ENCODE results near the gene TEN1.
A peak's percentile ranks its signal among the peaks of the same experiment; 100 is the strongest.
"Not testable (repeated sequence)": the region's sequence is repeated elsewhere in the genome, so short reads cannot be mapped to it uniquely, and the experiment has no call there.

The TEN1 gene, protein sequence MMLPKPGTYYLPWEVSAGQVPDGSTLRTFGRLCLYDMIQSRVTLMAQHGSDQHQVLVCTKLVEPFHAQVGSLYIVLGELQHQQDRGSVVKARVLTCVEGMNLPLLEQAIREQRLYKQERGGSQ

DNA sequence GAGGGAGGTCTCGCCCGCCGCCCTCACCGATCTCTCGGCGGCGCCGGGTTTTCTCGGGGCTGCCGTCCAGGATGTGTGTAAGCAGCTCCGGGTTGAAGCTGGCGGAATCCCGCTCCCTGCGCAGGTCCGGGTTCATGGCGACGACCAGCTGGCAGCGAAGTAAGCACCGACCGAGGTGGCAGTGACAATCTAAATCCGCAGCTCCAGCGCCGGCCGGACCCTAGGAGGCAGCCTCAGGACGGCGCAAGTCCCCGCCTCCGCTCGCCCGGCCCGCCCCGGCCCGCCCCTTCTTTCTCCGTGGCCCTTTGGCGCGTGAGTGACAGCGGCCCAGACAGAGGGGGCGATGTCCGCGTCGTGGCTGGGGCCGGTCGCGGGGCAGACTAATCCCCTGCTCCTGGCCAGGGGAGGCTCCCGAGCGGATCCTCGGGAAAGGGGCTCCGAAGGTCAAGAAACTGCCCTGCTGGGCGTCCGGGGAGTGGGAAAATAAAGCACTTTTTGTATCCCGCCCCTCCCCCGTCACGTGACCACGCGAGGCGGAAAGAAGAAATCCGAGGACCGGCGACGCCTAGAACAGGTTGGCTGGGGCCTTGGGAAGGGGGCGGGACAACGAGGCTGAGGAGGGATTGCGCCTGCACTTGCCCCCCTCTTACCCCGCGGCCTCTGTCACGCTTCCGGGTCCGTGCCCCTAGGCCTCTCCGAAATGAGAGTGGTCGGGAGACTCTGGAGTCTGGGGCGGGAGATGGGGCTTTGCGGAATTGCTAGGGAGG is at the start of gene TEN1, which contains the start of gene ACOX1:
TEN1 (plus strand) TSS at position 303 of the 767 bp plus-strand sequence. CDS start 6,953 bp downstream, outside the sequence.
ACOX1 (minus strand) TSS at position 229 of the 767 bp plus-strand sequence; CDS start at position 136, 93 bp downstream.
- DNase-seq: peak; percentile 88

- no peak for DNase-seq
Observed at GRCh38 chr17:75931062-75931461, 48.0 kb upstream of the TEN1 start.

DNA sequence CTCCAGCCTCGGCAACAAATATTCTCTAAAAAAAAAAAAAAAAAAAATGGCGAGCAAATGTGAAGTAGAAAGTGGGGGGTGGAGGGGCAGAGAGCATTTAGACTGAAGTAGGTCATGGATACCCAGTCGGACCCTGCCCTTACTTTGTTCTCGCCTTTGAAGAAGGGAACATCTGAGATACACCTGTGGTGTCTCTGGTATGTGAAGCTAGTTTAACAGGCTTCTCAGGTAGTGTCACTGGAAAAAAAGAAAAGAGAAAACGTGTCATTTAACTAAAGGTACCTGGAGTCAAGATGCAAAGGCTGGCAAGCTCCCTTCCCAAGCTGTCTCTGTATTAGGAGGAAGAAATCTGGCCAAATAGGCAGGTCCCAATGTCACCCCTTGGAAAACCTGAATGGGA is 46.2 kb upstream of the TEN1 start:
- no peak for DNase-seq

DNA sequence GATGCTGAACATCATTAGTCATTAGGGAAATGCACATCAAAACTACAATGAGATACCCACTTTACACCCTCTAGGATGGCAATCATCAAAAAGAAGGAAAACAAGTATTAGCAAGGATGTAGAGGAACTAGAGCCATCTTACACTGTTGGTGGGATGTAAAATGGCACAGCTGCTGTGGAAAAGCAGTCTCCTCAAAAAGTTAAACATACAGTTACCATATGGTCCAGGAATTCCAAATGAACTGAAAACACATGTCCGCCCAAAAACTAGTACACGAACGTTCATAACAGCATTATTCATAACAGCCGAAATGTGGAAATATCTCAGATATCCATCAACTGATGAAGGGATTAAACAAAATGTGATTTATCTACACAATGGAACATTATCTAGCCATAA is 45.2 kb upstream of the TEN1 start:
- no peak for DNase-seq

DNA sequence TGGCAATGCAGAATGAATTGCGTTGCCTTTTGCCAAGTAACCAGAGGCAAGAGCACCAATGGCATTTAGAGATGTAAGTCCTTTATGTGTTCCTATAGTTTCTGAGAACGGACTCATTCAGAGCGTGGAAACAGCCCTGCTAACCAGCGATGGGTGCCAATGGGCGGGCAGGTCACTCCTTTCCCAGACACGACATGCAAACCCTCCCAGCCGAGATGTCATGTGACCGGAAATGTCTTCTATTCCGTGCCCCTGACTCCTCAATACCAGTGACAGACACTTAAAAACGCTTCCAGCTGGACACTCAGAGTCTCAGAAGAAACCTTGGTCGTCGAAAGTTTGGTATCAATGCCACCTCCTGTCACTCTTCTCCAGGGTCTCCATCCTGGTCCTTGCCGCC is 41.4 kb upstream of the TEN1 start:
- no peak for DNase-seq

DNA sequence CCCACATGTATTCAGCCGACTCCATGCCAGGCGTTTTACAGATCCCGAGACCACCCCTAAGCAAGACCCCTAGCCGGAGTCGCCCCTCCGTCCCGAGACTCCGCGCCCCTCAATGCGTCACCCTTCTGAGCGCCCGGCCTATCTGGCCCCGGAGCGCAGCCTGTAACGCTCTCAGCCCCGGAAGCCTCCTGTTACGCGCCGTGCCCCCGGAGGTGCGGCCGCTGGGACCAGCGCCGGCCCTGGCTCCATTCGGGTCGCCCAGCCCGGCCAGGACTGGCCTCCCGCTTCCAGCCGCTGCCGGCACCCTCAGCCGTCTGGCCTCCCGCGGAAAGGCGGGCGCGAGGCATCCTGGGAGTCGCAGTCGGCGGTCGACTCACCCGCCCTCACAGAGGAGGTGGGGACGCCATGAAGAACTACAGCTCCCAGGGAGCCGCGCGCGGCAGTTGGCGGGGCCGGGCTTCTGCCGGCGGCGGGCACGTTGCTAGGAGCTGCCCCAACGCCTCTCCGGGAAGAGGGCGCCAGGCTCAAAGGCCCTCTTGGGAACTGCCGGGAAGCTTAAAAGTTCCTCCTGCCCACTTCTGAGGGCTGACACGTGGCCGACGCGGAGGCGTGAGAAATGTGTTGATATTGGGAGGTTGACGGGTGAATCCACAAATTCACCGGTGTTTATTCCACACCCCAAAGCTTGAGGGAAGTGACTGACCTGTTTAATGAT is 38.2 kb upstream of the TEN1 start, which contains the start of gene FBF1:
FBF1 (minus strand) TSS at position 316 of the 715 bp plus-strand sequence. CDS start 2,893 bp downstream, outside the sequence.
- peak; percentile 81 for DNase-seq

- DNase-seq: no peak
Observed at GRCh38 chr17:75941442-75941819, 37.6 kb upstream of the TEN1 start.

- no peak for DNase-seq
Observed at GRCh38 chr17:75942473-75942872, 36.6 kb upstream of the TEN1 start.

- DNase-seq: no peak
Observed at GRCh38 chr17:75943491-75943890, 35.5 kb upstream of the TEN1 start.

DNA sequence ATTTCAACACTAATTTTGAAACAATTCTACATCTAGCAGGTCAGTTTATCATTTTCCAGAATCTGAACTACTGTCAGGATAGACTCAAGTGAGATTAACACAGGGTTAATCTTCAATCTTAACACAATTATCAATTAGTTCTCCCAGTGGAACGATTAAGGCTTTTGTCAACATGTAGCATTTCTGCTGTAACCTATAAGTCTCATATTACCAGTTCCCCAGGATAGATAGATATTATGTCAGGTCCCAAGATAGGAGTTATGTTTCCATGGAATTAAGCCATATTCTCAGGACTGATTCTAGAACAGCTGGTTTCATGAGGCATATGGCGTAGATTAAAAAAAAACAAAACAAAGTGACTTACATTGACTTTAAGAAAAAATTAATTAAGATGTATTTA is 33.8 kb upstream of the TEN1 start:
- no peak for DNase-seq

- DNase-seq: no peak
Observed at GRCh38 chr17:75950421-75950820, 28.6 kb upstream of the TEN1 start.

DNA sequence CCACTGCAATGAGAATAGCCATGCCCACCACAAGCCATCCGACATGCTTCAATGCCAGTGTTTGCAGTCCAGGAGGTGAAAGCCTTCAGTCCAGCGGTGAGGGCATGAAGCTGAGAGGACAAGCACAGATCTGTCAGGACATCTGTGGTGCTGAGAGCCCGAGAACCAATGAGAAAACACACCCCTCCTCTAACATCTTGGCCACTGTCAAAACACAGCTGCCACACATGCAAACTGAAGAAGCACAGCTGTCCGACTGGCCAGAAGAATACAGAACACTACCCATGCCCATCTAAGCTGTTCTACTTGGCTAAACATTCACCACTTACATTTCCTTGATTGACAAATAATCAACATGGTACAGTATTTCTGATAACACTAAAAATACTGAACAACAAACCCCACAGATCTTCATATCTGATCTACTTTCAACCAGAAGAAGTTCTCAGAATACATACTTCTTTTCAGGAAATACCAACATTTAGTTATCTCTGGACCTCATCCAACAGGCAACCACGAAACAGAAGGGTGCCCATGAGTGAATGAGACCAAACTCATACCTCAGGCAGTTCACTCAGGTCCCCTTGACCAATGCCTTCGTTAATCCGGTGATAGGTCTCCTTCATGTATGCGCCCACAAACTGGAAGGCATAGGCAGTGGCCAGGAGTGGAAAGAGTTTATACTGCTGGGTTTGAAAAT is 28.0 kb upstream of the TEN1 start:
- DNase-seq: no peak

DNA sequence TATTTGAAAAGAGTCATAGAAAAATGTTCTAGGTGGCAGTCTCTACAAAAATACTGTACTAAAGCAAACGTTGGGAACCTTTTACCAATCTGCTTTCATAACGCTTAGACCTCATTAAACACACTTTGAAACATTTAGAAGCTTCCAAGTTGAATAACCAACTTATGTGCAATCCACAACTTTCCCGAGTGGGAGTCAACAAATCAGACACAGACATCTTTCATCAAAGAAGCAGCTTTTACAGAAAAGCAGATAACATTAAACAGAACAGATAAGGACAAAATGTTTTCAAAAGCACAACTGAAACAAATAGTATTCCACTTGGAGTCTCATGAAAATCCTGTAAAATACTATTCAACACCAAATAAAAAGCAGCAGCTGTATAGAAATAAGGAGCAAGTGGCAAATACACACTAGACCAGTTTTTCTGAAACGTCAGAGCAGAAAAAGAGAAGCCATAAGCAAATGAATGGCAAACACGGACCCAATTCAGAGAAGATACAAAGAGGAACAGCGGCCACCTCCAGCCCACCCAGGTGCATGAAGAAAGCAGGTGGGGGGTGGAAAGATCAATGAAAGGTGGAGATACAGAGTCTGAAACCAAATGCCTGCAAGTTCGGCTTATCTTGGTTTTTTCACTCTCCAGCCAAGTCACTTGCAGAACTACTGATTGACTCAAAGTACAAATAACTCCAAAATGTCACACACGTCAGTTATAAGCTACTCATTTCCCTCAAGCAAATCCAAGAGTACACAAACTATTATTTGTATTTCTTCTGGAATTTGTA is 19.8 kb upstream of the TEN1 start:
- no peak for DNase-seq

GRCh38 chr17:75959839-75960511 is 19.1 kb upstream of the TEN1 start:
- no peak for DNase-seq

- no peak for DNase-seq
Observed at GRCh38 chr17:75965468-75965867, 13.6 kb upstream of the TEN1 start.

- not testable (repeated sequence) for DNase-seq
Observed at GRCh38 chr17:75969044-75969443, 10.0 kb upstream of the TEN1 start.

DNA sequence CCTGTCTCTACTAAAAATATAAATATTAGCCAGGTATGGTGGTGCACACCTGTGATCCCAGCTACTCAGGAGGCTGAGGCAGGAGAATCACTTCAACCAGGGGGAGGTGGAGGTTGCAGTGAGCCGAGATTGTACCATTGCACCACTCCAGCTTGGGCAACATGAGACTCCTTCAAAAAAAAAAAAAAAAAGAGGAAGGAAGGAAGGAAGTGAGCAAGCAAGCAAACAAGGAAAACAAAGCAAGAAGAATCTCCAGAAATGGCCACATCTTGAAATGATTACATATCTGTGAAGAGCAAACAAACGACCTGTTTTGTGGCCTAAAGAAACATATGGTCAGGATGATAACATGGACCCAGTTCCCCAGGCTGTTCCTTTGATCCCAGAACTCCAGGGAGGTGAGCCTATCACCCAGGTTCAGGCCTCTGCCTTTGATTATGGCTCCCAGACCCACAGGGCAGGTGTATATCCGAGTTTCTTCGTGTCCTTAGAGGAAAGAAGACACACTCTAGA is 9.0 kb upstream of the TEN1 start:
- no peak for DNase-seq

GRCh38 chr17:75970626-75971025 is 8.4 kb upstream of the TEN1 start:
- DNase-seq: no peak

DNA sequence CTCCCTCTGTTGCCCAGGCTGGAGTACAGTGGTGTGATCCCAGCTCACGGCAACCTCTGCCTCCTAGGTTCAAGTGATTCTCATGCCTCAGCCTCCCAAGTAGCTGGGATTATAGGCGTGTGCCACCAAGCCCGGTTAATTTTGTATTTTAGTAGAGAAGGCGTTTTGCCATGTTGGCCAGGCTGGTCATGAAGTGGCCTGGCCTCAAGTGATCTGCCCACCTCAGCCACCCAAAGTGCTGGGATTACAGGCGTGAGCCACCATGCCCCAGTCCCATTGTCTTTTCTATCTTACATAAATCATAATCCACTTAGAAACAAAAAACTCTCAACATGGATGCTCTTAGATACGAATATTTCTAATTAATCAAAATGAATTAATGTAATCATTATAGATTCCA is 3.9 kb upstream of the TEN1 start:
- not testable (repeated sequence) for DNase-seq

DNA sequence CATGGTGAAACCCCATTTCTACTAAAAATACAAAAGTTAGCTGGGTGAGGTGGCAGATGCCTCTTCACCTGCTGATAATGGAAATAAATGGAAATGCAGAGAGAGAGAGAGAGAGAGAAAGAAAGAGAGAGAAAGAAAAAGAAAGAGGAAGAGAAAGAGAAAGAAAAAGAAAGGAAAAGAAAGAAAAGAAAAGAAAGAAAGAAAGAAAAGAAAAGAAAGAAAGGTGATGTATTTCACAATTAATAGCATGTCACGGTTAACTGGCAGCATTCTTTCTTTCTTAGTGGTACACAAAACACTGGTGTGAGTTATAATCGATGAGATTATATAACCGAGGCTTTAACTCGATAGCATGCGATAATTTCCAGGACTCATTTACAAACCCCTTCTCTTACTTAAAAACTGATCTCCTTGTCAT is 3.3 kb upstream of the TEN1 start:
- DNase-seq: no peak

- no peak for DNase-seq
Observed at GRCh38 chr17:75976175-75976848, 2.7 kb upstream of the TEN1 start.
